ENCODE results near the gene NPAT. TPM values are rescaled to one million over a fixed set of nuclear protein-coding genes. Genes with fewer than 3 reads are reported as not detected.

Gene NPAT
- total and polyA plus RNA-seq, 2 of the 13 experiments (the other 11 are each of a cell fraction or from before 2014, with no cell fraction given), result 4.4 to 11.2 TPM

DNA sequence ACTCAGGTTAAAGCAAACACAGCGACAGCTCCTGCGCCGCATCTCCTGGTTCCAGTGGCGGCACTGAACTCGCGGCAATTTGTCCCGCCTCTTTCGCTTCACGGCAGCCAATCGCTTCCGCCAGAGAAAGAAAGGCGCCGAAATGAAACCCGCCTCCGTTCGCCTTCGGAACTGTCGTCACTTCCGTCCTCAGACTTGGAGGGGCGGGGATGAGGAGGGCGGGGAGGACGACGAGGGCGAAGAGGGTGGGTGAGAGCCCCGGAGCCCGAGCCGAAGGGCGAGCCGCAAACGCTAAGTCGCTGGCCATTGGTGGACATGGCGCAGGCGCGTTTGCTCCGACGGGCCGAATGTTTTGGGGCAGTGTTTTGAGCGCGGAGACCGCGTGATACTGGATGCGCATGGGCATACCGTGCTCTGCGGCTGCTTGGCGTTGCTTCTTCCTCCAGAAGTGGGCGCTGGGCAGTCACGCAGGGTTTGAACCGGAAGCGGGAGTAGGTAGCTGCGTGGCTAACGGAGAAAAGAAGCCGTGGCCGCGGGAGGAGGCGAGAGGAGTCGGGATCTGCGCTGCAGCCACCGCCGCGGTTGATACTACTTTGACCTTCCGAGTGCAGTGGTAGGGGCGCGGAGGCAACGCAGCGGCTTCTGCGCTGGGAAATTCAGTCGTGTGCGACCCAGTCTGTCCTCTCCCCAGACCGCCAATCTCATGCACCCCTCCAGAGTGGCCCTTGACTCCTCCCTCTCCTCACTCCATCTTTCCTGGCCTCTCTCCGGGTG lies at the start of gene NPAT, which contains the start of gene ATM (continued):
- TF ChIP-seq, protein P1, sequence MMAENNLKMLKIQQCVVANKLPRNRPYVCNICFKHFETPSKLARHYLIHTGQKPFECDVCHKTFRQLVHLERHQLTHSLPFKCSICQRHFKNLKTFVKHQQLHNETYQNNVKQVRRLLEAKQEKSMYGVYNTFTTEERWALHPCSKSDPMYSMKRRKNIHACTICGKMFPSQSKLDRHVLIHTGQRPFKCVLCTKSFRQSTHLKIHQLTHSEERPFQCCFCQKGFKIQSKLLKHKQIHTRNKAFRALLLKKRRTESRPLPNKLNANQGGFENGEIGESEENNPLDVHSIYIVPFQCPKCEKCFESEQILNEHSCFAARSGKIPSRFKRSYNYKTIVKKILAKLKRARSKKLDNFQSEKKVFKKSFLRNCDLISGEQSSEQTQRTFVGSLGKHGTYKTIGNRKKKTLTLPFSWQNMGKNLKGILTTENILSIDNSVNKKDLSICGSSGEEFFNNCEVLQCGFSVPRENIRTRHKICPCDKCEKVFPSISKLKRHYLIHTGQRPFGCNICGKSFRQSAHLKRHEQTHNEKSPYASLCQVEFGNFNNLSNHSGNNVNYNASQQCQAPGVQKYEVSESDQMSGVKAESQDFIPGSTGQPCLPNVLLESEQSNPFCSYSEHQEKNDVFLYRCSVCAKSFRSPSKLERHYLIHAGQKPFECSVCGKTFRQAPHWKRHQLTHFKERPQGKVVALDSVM (CRISPR knock-in tag; IDR thresholded peaks at IDR 0.05), result no peak
- TF ChIP-seq, protein P2, sequence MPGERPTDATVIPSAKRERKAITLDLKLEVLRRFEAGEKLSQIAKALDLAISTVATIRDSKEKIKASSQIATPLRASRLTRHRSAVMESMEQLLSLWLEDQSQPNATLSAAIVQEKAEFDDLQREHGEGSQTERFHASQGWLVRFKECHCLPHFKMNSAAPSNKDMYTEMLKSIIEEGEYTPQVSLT (CRISPR knock-in tag; IDR thresholded peaks at IDR 0.05; ENCODE audit: borderline replicate concordance, low read depth), result no peak
- TF ChIP-seq GATAD2A (CRISPR knock-in tag; IDR thresholded peaks at IDR 0.05) (peak; percentile 46), ZNF737 (CRISPR knock-in tag; IDR thresholded peaks at IDR 0.05; ENCODE audit: borderline replicate concordance) (no peak), DMAP1 (CRISPR knock-in tag; IDR thresholded peaks at IDR 0.05) (peak; percentile 98), MEF2D (CRISPR knock-in tag; IDR thresholded peaks at IDR 0.05) (peak; percentile 64), TARDBP (CRISPR knock-in tag; IDR thresholded peaks at IDR 0.05) (peak; percentile 67), ZNF746 (CRISPR knock-in tag; IDR thresholded peaks at IDR 0.05) (peak; percentile 16; the same call in 1 of the 2 replicates), CENPX (CRISPR knock-in tag; IDR thresholded peaks at IDR 0.05) (no peak), ZNF598 (CRISPR knock-in tag; IDR thresholded peaks at IDR 0.05; ENCODE audit: borderline replicate concordance) (0 out of 2 replicates have a peak, but pooled peaks have one; percentile 87), ZNF749 (CRISPR knock-in tag; IDR thresholded peaks at IDR 0.05; ENCODE audit: borderline replicate concordance) (peak; percentile 54; the same call in 1 of the 2 replicates), AHDC1 (CRISPR knock-in tag; IDR thresholded peaks at IDR 0.05; ENCODE audit: borderline replicate concordance) (peak; percentile 44; the same call in 1 of the 2 replicates), FOXC1 (CRISPR knock-in tag; IDR thresholded peaks at IDR 0.05; ENCODE audit: borderline replicate concordance) (peak; percentile 88; the same call in 1 of the 2 replicates), HOXD1 (CRISPR knock-in tag; IDR thresholded peaks at IDR 0.05) (no peak), TMF1 (CRISPR knock-in tag; IDR thresholded peaks at IDR 0.05; ENCODE audit: low read depth) (no peak), ZNF644 (CRISPR knock-in tag; IDR thresholded peaks at IDR 0.05; ENCODE audit: low read depth) (no peak), EZH2 (conservative IDR thresholded peaks at IDR 0.05; ENCODE audit: low read depth, low read length) (no peak)
- TF ChIP-seq, protein P3, sequence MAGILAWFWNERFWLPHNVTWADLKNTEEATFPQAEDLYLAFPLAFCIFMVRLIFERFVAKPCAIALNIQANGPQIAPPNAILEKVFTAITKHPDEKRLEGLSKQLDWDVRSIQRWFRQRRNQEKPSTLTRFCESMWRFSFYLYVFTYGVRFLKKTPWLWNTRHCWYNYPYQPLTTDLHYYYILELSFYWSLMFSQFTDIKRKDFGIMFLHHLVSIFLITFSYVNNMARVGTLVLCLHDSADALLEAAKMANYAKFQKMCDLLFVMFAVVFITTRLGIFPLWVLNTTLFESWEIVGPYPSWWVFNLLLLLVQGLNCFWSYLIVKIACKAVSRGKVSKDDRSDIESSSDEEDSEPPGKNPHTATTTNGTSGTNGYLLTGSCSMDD (CRISPR knock-in tag; IDR thresholded peaks at IDR 0.05), result no peak
- TF ChIP-seq, protein P4, sequence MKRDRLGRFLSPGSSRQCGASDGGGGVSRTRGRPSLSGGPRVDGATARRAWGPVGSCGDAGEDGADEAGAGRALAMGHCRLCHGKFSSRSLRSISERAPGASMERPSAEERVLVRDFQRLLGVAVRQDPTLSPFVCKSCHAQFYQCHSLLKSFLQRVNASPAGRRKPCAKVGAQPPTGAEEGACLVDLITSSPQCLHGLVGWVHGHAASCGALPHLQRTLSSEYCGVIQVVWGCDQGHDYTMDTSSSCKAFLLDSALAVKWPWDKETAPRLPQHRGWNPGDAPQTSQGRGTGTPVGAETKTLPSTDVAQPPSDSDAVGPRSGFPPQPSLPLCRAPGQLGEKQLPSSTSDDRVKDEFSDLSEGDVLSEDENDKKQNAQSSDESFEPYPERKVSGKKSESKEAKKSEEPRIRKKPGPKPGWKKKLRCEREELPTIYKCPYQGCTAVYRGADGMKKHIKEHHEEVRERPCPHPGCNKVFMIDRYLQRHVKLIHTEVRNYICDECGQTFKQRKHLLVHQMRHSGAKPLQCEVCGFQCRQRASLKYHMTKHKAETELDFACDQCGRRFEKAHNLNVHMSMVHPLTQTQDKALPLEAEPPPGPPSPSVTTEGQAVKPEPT (CRISPR knock-in tag; IDR thresholded peaks at IDR 0.05; ENCODE audit: low read depth), result no peak

Measured in HepG2 (cell line).